Keratinocyte (primary cell): ENCODE data around the gene PIK3CD. TPM values are rescaled to one million over a fixed set of nuclear protein-coding genes. Genes with fewer than 3 reads are reported as not detected.

Experiments used
- DNase-seq: peaks from one replicate; pipeline ENCODE4 v3.0.0-alpha.2; 2011; ENCODE audit warnings: low read depth, missing footprints, low spot score
- FAIRE-seq: peaks from 2 replicates; lab custom pipeline; 2011; peaks lifted over from hg19 to GRCh38; lab: Jason Lieb, UNC
- H2AFZ ChIP-seq: 2 replicates; pipeline ENCODE4 v1.6.0; 2012; ENCODE audit warnings: low read length, control low read depth, inconsistent platforms; ENCODE audit not compliant: control insufficient read depth
- H3K27ac ChIP-seq: 2 replicates; pipeline ENCODE4 v1.5.1; 2011; ENCODE audit warnings: low read length; ENCODE audit not compliant: control insufficient read depth, insufficient read depth
- H3K27me3 ChIP-seq: 3 replicates; pipeline ENCODE4 v1.6.0; 2011; ENCODE audit warnings: low read length; ENCODE audit not compliant: control insufficient read depth, insufficient read depth; ENCODE audit errors: extremely low read depth
- H3K36me3 ChIP-seq, 2 experiments: 2 replicates in 1 of 2; 3 replicates in 1 of 2; pipeline ENCODE4 v1.5.1; 2011; ENCODE audit warnings: low read length in 2 of 2, mild to moderate bottlenecking in 1 of 2; ENCODE audit not compliant: control insufficient read depth in 2 of 2, insufficient read depth in 2 of 2; ENCODE audit errors: extremely low read depth in 1 of 2
- H3K4me1 ChIP-seq: 3 replicates; pipeline ENCODE4 v1.5.1; 2011; ENCODE audit warnings: low read length; ENCODE audit not compliant: control insufficient read depth, insufficient read depth; ENCODE audit errors: extremely low read depth
- H3K4me2 ChIP-seq: 3 replicates; pipeline ENCODE4 v1.6.0; 2011; ENCODE audit warnings: low read depth, low read length; ENCODE audit not compliant: control insufficient read depth, insufficient read depth; ENCODE audit errors: extremely low read depth
- H3K4me3 ChIP-seq, 3 experiments: fragments of 200-600 bp in 1 of 3; sonication (generic) in 1 of 3; 2 replicates in 2 of 3; 3 replicates in 1 of 3; pipeline ENCODE4 v1.5.1; 2011 to 2016; ENCODE audit warnings: low read length in 3 of 3, mild to moderate bottlenecking in 3 of 3, control low read depth in 2 of 3, inconsistent platforms in 1 of 3, low read depth in 1 of 3, mixed read lengths in 1 of 3, mixed run types in 1 of 3, moderate library complexity in 1 of 3; ENCODE audit not compliant: control insufficient read depth in 2 of 3, insufficient read depth in 2 of 3; ENCODE audit errors: extremely low read depth in 1 of 3
- H3K79me2 ChIP-seq: 2 replicates; pipeline ENCODE4 v1.6.0; 2012; ENCODE audit warnings: low read length; ENCODE audit not compliant: control insufficient read depth, insufficient read depth
- H3K9ac ChIP-seq: 3 replicates; pipeline ENCODE4 v1.6.0; 2011; ENCODE audit warnings: low read length; ENCODE audit not compliant: control insufficient read depth, insufficient read depth; ENCODE audit errors: extremely low read depth
- H3K9me1 ChIP-seq: 3 replicates; pipeline ENCODE4 v1.6.0; 2011; ENCODE audit warnings: low read length; ENCODE audit not compliant: control insufficient read depth, insufficient read depth; ENCODE audit errors: extremely low read depth
- H3K9me3 ChIP-seq: 2 replicates; pipeline ENCODE4 v1.5.1; 2012; ENCODE audit warnings: low read depth, low read length; ENCODE audit not compliant: control insufficient read depth
- H4K20me1 ChIP-seq: 3 replicates; pipeline ENCODE4 v1.6.0; 2011; ENCODE audit warnings: low read length; ENCODE audit not compliant: control insufficient read depth, insufficient read depth; ENCODE audit errors: extremely low read depth
- EZH2 ChIP-seq: IDR thresholded peaks from one replicate; pipeline ENCODE4 v1.6.1; 2012; ENCODE audit warnings: inconsistent platforms, mild to moderate bottlenecking, low read length, moderate library complexity
- dilution Hi-C: fragments of 300-500 bp; cut with MboI; formaldehyde crosslinking; loops from one replicate; pipeline ENCODE4 v1.7.0; 2020; ENCODE audit warnings: low sequenced_read_pairs; ENCODE audit not compliant: extremely low pct_ligation_motif_present
- polyA plus RNA-seq, 5 experiments: library from polyadenylated mRNA; depleted of rRNA in 3 of 5; stranded (reverse) in 3 of 5; stranded (forward) in 1 of 5; unstranded in 1 of 5; fragments of >200 nt; gene quantifications; 1 replicate in 1 of 5; 2 replicates in 3 of 5; 3 replicates in 1 of 5; pipeline versions ENCODE4 v1.2.1 to v1.2.3, GENCODE V29; 2011 to 2012; ENCODE audit warnings: missing spikeins in 2 of 5, low read depth in 1 of 5, low replicate concordance in 1 of 5
- TF ChIP-seq, protein P1 (sequence below), 3 experiments: IDR thresholded peaks in 1 of 3; conservative IDR thresholded peaks in 1 of 3; optimal IDR thresholded peaks in 1 of 3; 2 replicates in 2 of 3; 3 replicates in 1 of 3; pipeline versions ENCODE3 to v1.5.1; 2011; ENCODE audit warnings: low read length in 3 of 3, mild to moderate bottlenecking in 3 of 3, moderate library complexity in 2 of 3, control low read depth in 1 of 3, inconsistent platforms in 1 of 3; ENCODE audit not compliant: insufficient read depth in 2 of 3; ENCODE audit errors: extremely low read depth in 1 of 3

The PIK3CD gene
- polyA plus RNA-seq, 1 donor (not counting 4 experiments of a cell fraction or from before 2014, with no cell fraction given) = 7.8 TPM

DNA sequence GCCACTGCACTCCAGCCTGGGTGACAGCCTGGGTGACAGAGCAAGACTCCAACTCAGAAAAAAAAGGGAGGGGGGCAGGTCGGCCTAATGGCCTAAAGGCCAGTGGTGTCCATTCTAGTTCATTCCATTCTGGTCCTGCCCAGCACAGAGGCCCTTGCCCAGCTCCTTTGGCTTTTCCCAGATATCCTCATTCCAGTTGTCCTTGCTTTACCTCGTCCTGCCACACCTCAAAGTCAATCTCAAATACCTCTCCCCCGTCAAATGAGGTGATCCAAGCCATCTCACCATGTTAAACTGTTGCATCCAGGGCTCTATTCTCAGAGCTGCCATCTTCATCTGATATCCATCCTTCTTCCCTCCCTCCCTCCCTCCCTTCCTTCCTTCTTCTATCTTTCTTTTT, 19.9 kb upstream of the PIK3CD start:
- H3K4me1 ChIP-seq = peaks cover 5% of the 10 kb centered on the region
- FAIRE-seq (no peak), DNase-seq (no peak)
- H4K20me1 ChIP-seq = no peaks in the 10 kb centered on the region
- no peak overlapping the region for H3K9ac ChIP-seq
- dilution Hi-C loops = no loop called here
- H3K27me3 ChIP-seq = peaks cover 5% of the 10 kb centered on the region
- H3K27ac ChIP-seq = no peak overlapping the region
- no peak overlapping the region for H3K4me3 ChIP-seq
- TF ChIP-seq, protein P1, sequence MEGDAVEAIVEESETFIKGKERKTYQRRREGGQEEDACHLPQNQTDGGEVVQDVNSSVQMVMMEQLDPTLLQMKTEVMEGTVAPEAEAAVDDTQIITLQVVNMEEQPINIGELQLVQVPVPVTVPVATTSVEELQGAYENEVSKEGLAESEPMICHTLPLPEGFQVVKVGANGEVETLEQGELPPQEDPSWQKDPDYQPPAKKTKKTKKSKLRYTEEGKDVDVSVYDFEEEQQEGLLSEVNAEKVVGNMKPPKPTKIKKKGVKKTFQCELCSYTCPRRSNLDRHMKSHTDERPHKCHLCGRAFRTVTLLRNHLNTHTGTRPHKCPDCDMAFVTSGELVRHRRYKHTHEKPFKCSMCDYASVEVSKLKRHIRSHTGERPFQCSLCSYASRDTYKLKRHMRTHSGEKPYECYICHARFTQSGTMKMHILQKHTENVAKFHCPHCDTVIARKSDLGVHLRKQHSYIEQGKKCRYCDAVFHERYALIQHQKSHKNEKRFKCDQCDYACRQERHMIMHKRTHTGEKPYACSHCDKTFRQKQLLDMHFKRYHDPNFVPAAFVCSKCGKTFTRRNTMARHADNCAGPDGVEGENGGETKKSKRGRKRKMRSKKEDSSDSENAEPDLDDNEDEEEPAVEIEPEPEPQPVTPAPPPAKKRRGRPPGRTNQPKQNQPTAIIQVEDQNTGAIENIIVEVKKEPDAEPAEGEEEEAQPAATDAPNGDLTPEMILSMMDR (optimal IDR thresholded peaks at IDR 0.05 in 1 of 3, IDR thresholded peaks at IDR 0.05 in 1 of 3, conservative IDR thresholded peaks at IDR 0.05 in 1 of 3; ENCODE audit: extremely low read depth in 1 of 3, insufficient read depth in 2 of 3, low read length in 3 of 3) = no peak
- TF ChIP-seq EZH2 = no peak
- no peaks in the 10 kb centered on the region for H3K36me3 ChIP-seq
- no peak overlapping the region for H3K4me2 ChIP-seq
- no peaks in the 10 kb centered on the region for H3K9me1 ChIP-seq
- no peaks in the 10 kb centered on the region for H3K9me3 ChIP-seq
- no peak overlapping the region for H2AFZ ChIP-seq
- no peaks in the 10 kb centered on the region for H3K79me2 ChIP-seq

- dilution Hi-C loops = no loop called here
- Histone ChIP-seq H3K79me2 (no peaks in the 10 kb centered on the region), H3K27me3 (peaks cover 3% of the 10 kb centered on the region), H3K9me3 (no peaks in the 10 kb centered on the region), H3K4me2 (no peak overlapping the region), H4K20me1 (no peaks in the 10 kb centered on the region), H3K4me3 (no peak overlapping the region), H3K4me1 (no peaks in the 10 kb centered on the region), H3K36me3 (no peaks in the 10 kb centered on the region), H3K9me1 (no peaks in the 10 kb centered on the region), H2AFZ (no peak overlapping the region), H3K9ac (no peak overlapping the region), H3K27ac (no peak overlapping the region)
- FAIRE-seq (no peak), DNase-seq (no peak)
- TF ChIP-seq, protein P1 (optimal IDR thresholded peaks at IDR 0.05 in 1 of 3, IDR thresholded peaks at IDR 0.05 in 1 of 3, conservative IDR thresholded peaks at IDR 0.05 in 1 of 3; ENCODE audit: extremely low read depth in 1 of 3, insufficient read depth in 2 of 3, low read length in 3 of 3) = no peak
- no peak for TF ChIP-seq EZH2
Observed at GRCh38 chr1:9633493-9633892, 18.0 kb upstream of the PIK3CD start.
